DOHH2 (cell line): ENCODE results near the gene ELOVL3.

Source experiments
- H3F3A ChIP-seq: fragments of 200-600 bp; sonication (generic), shearing (Covaris generic); 2 replicates; pipeline ENCODE4 v1.6.0; 2016; ENCODE audit warnings: antibody characterized with exemption, mild to moderate bottlenecking; ENCODE audit not compliant: control insufficient read depth, insufficient read depth
- H3K27ac ChIP-seq: fragments of 200-600 bp; sonication (generic); 2 replicates; pipeline ENCODE4 v1.5.1; 2014; ENCODE audit warnings: low read depth, mild to moderate bottlenecking, low read length, moderate library complexity
- H3K27me3 ChIP-seq: fragments of 200-600 bp; sonication (generic); 2 replicates; pipeline ENCODE4 v1.6.1; 2014; ENCODE audit warnings: mild to moderate bottlenecking, low read length, mixed read lengths; ENCODE audit not compliant: control insufficient read depth
- H3K36me3 ChIP-seq: fragments of 200-600 bp; sonication (generic); 2 replicates; pipeline ENCODE4 v1.6.1; 2014; ENCODE audit warnings: mild to moderate bottlenecking, low read length, moderate library complexity, mixed read lengths; ENCODE audit not compliant: control insufficient read depth
- H3K4me1 ChIP-seq: fragments of 200-600 bp; sonication (generic); 2 replicates; pipeline ENCODE4 v1.6.1; 2014; ENCODE audit warnings: mild to moderate bottlenecking, low read length, mixed read lengths; ENCODE audit not compliant: control insufficient read depth
- H3K4me2 ChIP-seq: fragments of 200-600 bp; sonication (generic); 2 replicates; pipeline ENCODE4 v1.6.0; 2014; ENCODE audit warnings: mild to moderate bottlenecking, low read length, moderate library complexity
- H3K4me3 ChIP-seq: fragments of 200-600 bp; sonication (generic); 2 replicates; pipeline ENCODE4 v1.5.1; 2014; ENCODE audit warnings: mild to moderate bottlenecking, low read length, mixed read lengths
- H3K79me2 ChIP-seq: fragments of 200-600 bp; sonication (generic); 2 replicates; pipeline ENCODE4 v1.6.1; 2014; ENCODE audit warnings: mild to moderate bottlenecking, low read length, mixed read lengths; ENCODE audit not compliant: control insufficient read depth
- H3K9me2 ChIP-seq: fragments of 200-600 bp; sonication (generic); replicated peaks from 2 replicates; pipeline ENCODE4 v1.6.1; 2014; ENCODE audit warnings: mild to moderate bottlenecking, low read length, mixed read lengths; ENCODE audit not compliant: control insufficient read depth
- H3K9me3 ChIP-seq: fragments of 200-600 bp; sonication (generic); 2 replicates; pipeline ENCODE4 v1.6.1; 2014; ENCODE audit warnings: antibody characterized with exemption, low read length, mixed read lengths; ENCODE audit not compliant: control insufficient read depth, insufficient read depth
- H4K20me1 ChIP-seq: fragments of 200-600 bp; sonication (generic); 2 replicates; pipeline ENCODE4 v1.6.0; 2014; ENCODE audit warnings: low read depth, mild to moderate bottlenecking, antibody characterized with exemption, low read length, moderate library complexity; ENCODE audit not compliant: control insufficient read depth, insufficient read depth
- EZH2phosphoT487 ChIP-seq: fragments of 200-600 bp; sonication (generic); IDR thresholded peaks from 2 replicates; pipeline ENCODE4 v1.6.1; 2017; ENCODE audit warnings: borderline replicate concordance, mild to moderate bottlenecking, antibody characterized with exemption, low read length, moderate library complexity, mixed read lengths
- TF ChIP-seq, protein P1 (sequence below): fragments of 200-600 bp; sonication (generic); IDR thresholded peaks from one replicate; pipeline ENCODE4 v1.5.1; 2014; ENCODE audit warnings: antibody characterized with exemption, mild to moderate bottlenecking, low read depth, low read length; ENCODE audit not compliant: poor library complexity, severe bottlenecking

Gene ELOVL3

DNA sequence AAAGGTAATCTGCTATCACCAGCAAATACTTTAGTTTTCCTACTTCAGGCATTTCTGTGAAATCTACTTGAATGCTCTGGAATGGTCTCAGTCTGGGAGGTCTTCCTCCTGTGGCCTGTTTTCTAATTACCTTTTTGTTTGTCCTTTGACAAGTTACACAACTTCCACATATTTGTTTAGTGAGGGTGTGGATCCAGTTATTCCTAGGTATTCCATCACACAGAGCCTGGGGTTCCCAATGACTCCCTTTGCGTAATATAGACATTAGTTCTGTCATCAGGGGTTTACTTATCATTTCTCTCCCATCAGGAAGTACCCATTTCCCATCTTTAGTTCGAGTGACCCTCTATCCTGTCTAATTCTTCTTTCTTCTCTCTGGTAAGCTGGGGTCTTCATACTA, 28.1 kb upstream of the ELOVL3 start:
- H3K4me1 ChIP-seq = no peaks in the 10 kb centered on the region
- no peaks in the 10 kb centered on the region for H4K20me1 ChIP-seq
- H3K9me2 ChIP-seq = no peaks in the 10 kb centered on the region
- H3K79me2 ChIP-seq = no peaks in the 10 kb centered on the region
- H3K9me3 ChIP-seq = no peaks in the 10 kb centered on the region
- H3K4me3 ChIP-seq = no peak overlapping the region
- H3K27ac ChIP-seq = no peak overlapping the region
- TF ChIP-seq, protein P1, sequence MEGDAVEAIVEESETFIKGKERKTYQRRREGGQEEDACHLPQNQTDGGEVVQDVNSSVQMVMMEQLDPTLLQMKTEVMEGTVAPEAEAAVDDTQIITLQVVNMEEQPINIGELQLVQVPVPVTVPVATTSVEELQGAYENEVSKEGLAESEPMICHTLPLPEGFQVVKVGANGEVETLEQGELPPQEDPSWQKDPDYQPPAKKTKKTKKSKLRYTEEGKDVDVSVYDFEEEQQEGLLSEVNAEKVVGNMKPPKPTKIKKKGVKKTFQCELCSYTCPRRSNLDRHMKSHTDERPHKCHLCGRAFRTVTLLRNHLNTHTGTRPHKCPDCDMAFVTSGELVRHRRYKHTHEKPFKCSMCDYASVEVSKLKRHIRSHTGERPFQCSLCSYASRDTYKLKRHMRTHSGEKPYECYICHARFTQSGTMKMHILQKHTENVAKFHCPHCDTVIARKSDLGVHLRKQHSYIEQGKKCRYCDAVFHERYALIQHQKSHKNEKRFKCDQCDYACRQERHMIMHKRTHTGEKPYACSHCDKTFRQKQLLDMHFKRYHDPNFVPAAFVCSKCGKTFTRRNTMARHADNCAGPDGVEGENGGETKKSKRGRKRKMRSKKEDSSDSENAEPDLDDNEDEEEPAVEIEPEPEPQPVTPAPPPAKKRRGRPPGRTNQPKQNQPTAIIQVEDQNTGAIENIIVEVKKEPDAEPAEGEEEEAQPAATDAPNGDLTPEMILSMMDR = no peak
- no peak for TF ChIP-seq EZH2phosphoT487
- H3K36me3 ChIP-seq = no peaks in the 10 kb centered on the region
- H3K27me3 ChIP-seq = peaks cover 16% of the 10 kb centered on the region
- H3K4me2 ChIP-seq = no peak overlapping the region
- H3F3A ChIP-seq = no peaks in the 10 kb centered on the region

- Histone ChIP-seq H3K36me3 (no peaks in the 10 kb centered on the region), H3K27ac (no peak overlapping the region), H3K27me3 (peaks cover 11% of the 10 kb centered on the region), H3F3A (no peaks in the 10 kb centered on the region), H3K9me3 (peaks cover 7% of the 10 kb centered on the region), H3K9me2 (no peaks in the 10 kb centered on the region), H3K4me1 (no peaks in the 10 kb centered on the region), H4K20me1 (no peaks in the 10 kb centered on the region), H3K79me2 (no peaks in the 10 kb centered on the region), H3K4me2 (no peak overlapping the region), H3K4me3 (no peak overlapping the region)
- no peak for TF ChIP-seq EZH2phosphoT487
- TF ChIP-seq, protein P1 = no peak
These were observed 25.1 kb upstream of the ELOVL3 start for GRCh38 chr10:102200751-102201640.

- Histone ChIP-seq H3K4me3 (no peak overlapping the region), H3K9me2 (no peaks in the 10 kb centered on the region), H3K36me3 (no peaks in the 10 kb centered on the region), H4K20me1 (no peaks in the 10 kb centered on the region), H3K4me1 (no peaks in the 10 kb centered on the region), H3K27me3 (peaks cover 6% of the 10 kb centered on the region), H3K9me3 (peaks cover 7% of the 10 kb centered on the region), H3K27ac (no peak overlapping the region), H3K4me2 (no peak overlapping the region), H3K79me2 (no peaks in the 10 kb centered on the region), H3F3A (no peaks in the 10 kb centered on the region)
- TF ChIP-seq, protein P1 = no peak
- TF ChIP-seq EZH2phosphoT487 = no peak
These were observed 23.7 kb upstream of the ELOVL3 start for GRCh38 chr10:102202386-102202785.
